GM21529 (cell line): Measurements from ENCODE around the gene NCLN.
"Not testable (repeated sequence)": the region's sequence is repeated elsewhere in the genome, so short reads cannot be mapped to it uniquely, and the experiment has no call there.

Experiments
- ATAC-seq: cut with Tn5 transposase; IDR thresholded peaks from one replicate; pipeline ENCODE4 v1.9.1; 2021; ENCODE audit not compliant: unreplicated experiment

NCLN gene

GRCh38 chr19:3224346-3225168, 38.8 kb downstream of the NCLN start, which contains the start of gene CELF5:
Gene CELF5, plus strand, starts transcription at chr19:3224661. Its CDS starts 79 bp downstream, at chr19:3224740.
- no peak for ATAC-seq

GRCh38 chr19:3225169-3225485, 39.4 kb downstream of the NCLN start:
- ATAC-seq = no peak

GRCh38 chr19:3225677-3226093, 40.0 kb downstream of the NCLN start:
- no peak for ATAC-seq

GRCh38 chr19:3227054-3227626, 41.4 kb downstream of the NCLN start:
- ATAC-seq = no peak

GRCh38 chr19:3229346-3229743, 43.6 kb downstream of the NCLN start:
- ATAC-seq = no peak

- ATAC-seq = no peak
These were observed 44.3 kb downstream of the NCLN start for GRCh38 chr19:3229888-3230496.

- no peak for ATAC-seq
These were observed 45.6 kb downstream of the NCLN start for GRCh38 chr19:3231288-3231687.

GRCh38 chr19:3233116-3233515, 47.4 kb downstream of the NCLN start:
- ATAC-seq = no peak

GRCh38 chr19:3233831-3234230, 48.1 kb downstream of the NCLN start:
- no peak for ATAC-seq

GRCh38 chr19:3234800-3235199, 49.1 kb downstream of the NCLN start:
- ATAC-seq = no peak

- not testable (repeated sequence) for ATAC-seq
These were observed 49.9 kb downstream of the NCLN start for GRCh38 chr19:3235604-3236003.

GRCh38 chr19:3236272-3236671, 50.5 kb downstream of the NCLN start:
- ATAC-seq = no peak

- ATAC-seq = no peak
These were observed 52.4 kb downstream of the NCLN start for GRCh38 chr19:3238066-3238561.

GRCh38 chr19:3239367-3239766, 53.6 kb downstream of the NCLN start:
- ATAC-seq = no peak

GRCh38 chr19:3243819-3244700, 58.3 kb downstream of the NCLN start:
- no peak for ATAC-seq

GRCh38 chr19:3245050-3245449, 59.3 kb downstream of the NCLN start:
- ATAC-seq = no peak

GRCh38 chr19:3248728-3249326, 63.1 kb downstream of the NCLN start:
- no peak for ATAC-seq

GRCh38 chr19:3249408-3249807, 63.7 kb downstream of the NCLN start:
- no peak for ATAC-seq

GRCh38 chr19:3250675-3251074, 64.9 kb downstream of the NCLN start:
- ATAC-seq = no peak

GRCh38 chr19:3251229-3251628, 65.5 kb downstream of the NCLN start:
- ATAC-seq = no peak

- no peak for ATAC-seq
These were observed 66.9 kb downstream of the NCLN start for GRCh38 chr19:3252650-3253049.
